BLaER1 (cell line): ENCODE results near the gene POLK.

Source experiments
- H3K27ac ChIP-seq: shearing (Covaris generic); formaldehyde crosslinking; 2 replicates; pipeline ENCODE4 v1.8.1; 2022
- H3K27me3 ChIP-seq: shearing (Covaris generic); formaldehyde crosslinking; 2 replicates; pipeline ENCODE4 v1.8.1; 2022
- H3K36me3 ChIP-seq: shearing (Covaris generic); formaldehyde crosslinking; 2 replicates; pipeline ENCODE4 v1.8.1; 2022
- H3K4me1 ChIP-seq: shearing (Covaris generic); formaldehyde crosslinking; 2 replicates; pipeline ENCODE4 v1.8.1; 2022
- H3K4me2 ChIP-seq: shearing (Covaris generic); formaldehyde crosslinking; 2 replicates; pipeline ENCODE4 v1.8.1; 2022
- H3K4me3 ChIP-seq: shearing (Covaris generic); formaldehyde crosslinking; 2 replicates; pipeline ENCODE4 v1.8.1; 2022
- H3K9ac ChIP-seq: shearing (Covaris generic); formaldehyde crosslinking; 2 replicates; pipeline ENCODE4 v1.8.1; 2022
- H3K9me3 ChIP-seq: shearing (Covaris generic); formaldehyde crosslinking; 2 replicates; pipeline ENCODE4 v1.8.1; 2022
- H4K20me1 ChIP-seq: shearing (Covaris generic); formaldehyde crosslinking; 2 replicates; pipeline ENCODE4 v1.8.1; 2022
- Cebpa-rat ChIP-seq: shearing (Covaris generic); IDR thresholded peaks from 2 replicates; pipeline ENCODE4 v1.8.1; 2022

The POLK gene

DNA sequence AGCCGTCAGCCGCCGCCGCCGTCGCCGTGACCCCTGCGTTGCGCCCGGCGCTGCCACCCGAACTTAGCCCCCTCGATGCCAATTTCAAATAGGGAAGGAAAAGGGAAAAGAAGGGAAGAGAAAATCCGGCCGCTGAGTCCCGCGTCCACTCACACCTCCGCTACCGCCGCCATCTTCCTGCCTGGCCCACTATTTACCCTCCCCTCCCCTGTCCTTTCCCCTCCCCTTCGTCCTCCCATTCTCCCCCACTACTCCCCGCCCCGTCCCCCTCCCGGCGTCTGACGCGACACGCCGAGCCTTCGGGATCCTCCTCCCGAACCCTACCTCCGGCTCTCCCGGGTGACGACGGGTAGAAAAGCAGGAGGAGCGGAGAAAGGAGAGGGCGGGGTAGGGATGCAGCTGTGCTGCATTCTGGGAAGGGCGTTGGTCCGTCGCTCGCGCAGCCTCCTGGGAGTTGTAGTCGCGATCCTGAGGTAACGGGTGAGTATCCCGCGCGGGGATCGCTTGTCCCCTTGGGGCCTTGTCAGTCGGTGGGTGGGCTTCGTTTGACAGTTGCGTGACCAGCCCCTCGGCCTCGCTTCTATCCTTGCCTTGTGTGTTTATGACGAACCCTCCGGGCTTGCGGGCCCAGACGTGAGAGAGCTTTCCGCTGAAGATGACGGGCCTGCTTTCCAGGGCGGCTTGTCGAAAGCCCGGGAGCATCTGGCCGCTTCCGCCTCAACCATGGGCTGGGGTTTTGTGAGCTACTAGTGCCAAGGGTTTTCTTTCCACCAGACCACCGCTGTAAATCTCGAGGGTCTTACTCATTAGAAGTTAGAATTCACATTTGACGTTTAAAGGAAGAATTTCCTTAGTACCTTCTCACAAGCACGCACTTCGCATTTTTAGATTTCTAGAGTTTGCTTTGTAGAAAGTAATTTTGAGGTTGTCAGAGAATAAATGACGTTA lies at the start of gene POLK, which contains the start of gene CERT1:
TSS of gene POLK (plus strand) at position 457 of the 948 bp plus-strand sequence.
TSS of gene CERT1 (minus strand) at position 195 of the 948 bp plus-strand sequence. CDS start 422 bp downstream, outside the sequence.
- no peak for TF ChIP-seq Cebpa-rat
- peak within 1 kb of the TSS; percentile 87 for H3K27ac ChIP-seq
- peaks cover 19% of the 10 kb centered on the region; the same call in 1 of the 2 replicates for H4K20me1 ChIP-seq
- H3K36me3 ChIP-seq = 0 out of 2 replicates have a peak, but pooled peaks cover 5% of the 10 kb centered on the region
- no peaks in the 10 kb centered on the region for H3K27me3 ChIP-seq
- peak within 1 kb of the TSS; percentile 85 for H3K4me2 ChIP-seq
- peaks cover 13% of the 10 kb centered on the region; the same call in 1 of the 2 replicates for H3K9me3 ChIP-seq
- H3K9ac ChIP-seq = peak within 1 kb of the TSS; percentile 91
- H3K4me3 ChIP-seq = peak within 1 kb of the TSS; percentile 88
- H3K4me1 ChIP-seq = peaks cover 42% of the 10 kb centered on the region

- no peak overlapping the region for H3K27ac ChIP-seq
- H3K9me3 ChIP-seq = peaks cover 20% of the 10 kb centered on the region
- H3K36me3 ChIP-seq = peaks cover 16% of the 10 kb centered on the region
- no peaks in the 10 kb centered on the region for H3K4me1 ChIP-seq
- no peak overlapping the region for H3K4me2 ChIP-seq
- H3K27me3 ChIP-seq = no peaks in the 10 kb centered on the region
- peaks cover 29% of the 10 kb centered on the region for H4K20me1 ChIP-seq
- H3K4me3 ChIP-seq = no peak overlapping the region
- no peak overlapping the region for H3K9ac ChIP-seq
- no peak for TF ChIP-seq Cebpa-rat
Observed at GRCh38 chr5:75463726-75464125, 48.0 kb upstream of the POLK start.

DNA sequence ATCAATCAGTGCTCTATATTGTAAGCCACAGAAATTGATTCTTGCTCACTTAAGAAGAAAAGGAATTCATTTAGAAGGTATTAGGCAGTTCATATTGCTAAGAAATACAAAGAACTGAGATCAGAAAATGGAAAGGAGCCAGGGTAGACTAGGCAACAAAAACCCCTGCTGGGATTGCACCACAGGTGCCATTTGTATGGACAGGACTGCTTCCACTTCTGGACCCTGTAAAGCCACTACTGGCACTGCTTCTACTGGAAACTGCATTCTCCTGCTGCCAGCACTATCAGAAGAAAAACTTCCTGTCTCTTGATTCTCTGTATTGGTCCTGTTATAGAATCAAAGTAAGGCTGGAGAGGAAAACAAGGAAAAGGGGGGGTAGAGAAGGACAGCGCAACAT lies 46.2 kb upstream of the POLK start:
- TF ChIP-seq Cebpa-rat = no peak
- Histone ChIP-seq H3K4me1 (no peaks in the 10 kb centered on the region), H3K27me3 (no peaks in the 10 kb centered on the region), H3K9me3 (peaks cover 30% of the 10 kb centered on the region), H3K27ac (no peak overlapping the region), H3K4me3 (no peak overlapping the region), H3K4me2 (no peak overlapping the region), H3K36me3 (peaks cover 13% of the 10 kb centered on the region), H4K20me1 (peaks cover 29% of the 10 kb centered on the region), H3K9ac (no peak overlapping the region)

GRCh38 chr5:75466006-75466716 lies 45.5 kb upstream of the POLK start:
- peaks cover 16% of the 10 kb centered on the region for H3K36me3 ChIP-seq
- no peak overlapping the region for H3K9ac ChIP-seq
- no peak overlapping the region for H3K27ac ChIP-seq
- H3K4me3 ChIP-seq = no peak overlapping the region
- TF ChIP-seq Cebpa-rat = no peak
- no peak overlapping the region for H3K4me2 ChIP-seq
- peaks cover 29% of the 10 kb centered on the region for H4K20me1 ChIP-seq
- H3K27me3 ChIP-seq = no peaks in the 10 kb centered on the region
- H3K4me1 ChIP-seq = no peaks in the 10 kb centered on the region
- H3K9me3 ChIP-seq = peaks cover 35% of the 10 kb centered on the region

GRCh38 chr5:75468593-75468992 lies 43.1 kb upstream of the POLK start:
- no peak overlapping the region for H3K27ac ChIP-seq
- H3K9ac ChIP-seq = no peak overlapping the region
- no peaks in the 10 kb centered on the region for H3K27me3 ChIP-seq
- no peak overlapping the region for H3K4me2 ChIP-seq
- peaks cover 21% of the 10 kb centered on the region for H3K36me3 ChIP-seq
- H3K4me3 ChIP-seq = no peak overlapping the region
- peaks cover 45% of the 10 kb centered on the region for H3K9me3 ChIP-seq
- TF ChIP-seq Cebpa-rat = no peak
- peaks cover 29% of the 10 kb centered on the region for H4K20me1 ChIP-seq
- no peaks in the 10 kb centered on the region for H3K4me1 ChIP-seq

GRCh38 chr5:75469017-75469416 lies 42.7 kb upstream of the POLK start:
- Histone ChIP-seq H3K4me2 (no peak overlapping the region), H3K27me3 (no peaks in the 10 kb centered on the region), H3K4me1 (no peaks in the 10 kb centered on the region), H3K27ac (no peak overlapping the region), H3K4me3 (no peak overlapping the region), H3K36me3 (peaks cover 21% of the 10 kb centered on the region), H4K20me1 (peaks cover 28% of the 10 kb centered on the region), H3K9me3 (peaks cover 45% of the 10 kb centered on the region), H3K9ac (no peak overlapping the region)
- TF ChIP-seq Cebpa-rat = no peak

DNA sequence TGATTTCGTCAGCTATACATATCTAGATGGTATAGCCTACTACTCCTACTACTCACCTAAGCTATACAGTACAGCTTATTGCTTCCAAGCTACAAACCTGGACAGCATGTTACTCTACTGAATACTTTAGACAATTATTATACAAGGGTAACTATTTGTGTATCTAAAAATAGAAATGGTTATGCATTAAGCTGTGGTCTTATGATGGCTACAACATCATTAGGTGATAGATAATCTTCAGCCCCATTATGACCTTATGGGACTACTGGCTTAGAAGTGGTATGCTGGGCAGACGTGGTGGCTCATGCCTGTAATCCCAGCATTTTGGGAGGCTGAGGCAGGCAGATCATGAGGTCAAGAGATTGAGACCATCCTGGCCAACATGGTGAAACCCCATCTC lies 40.5 kb upstream of the POLK start:
- Histone ChIP-seq H3K36me3 (peaks cover 21% of the 10 kb centered on the region), H4K20me1 (peaks cover 14% of the 10 kb centered on the region), H3K4me1 (no peaks in the 10 kb centered on the region), H3K9me3 (peaks cover 45% of the 10 kb centered on the region), H3K4me3 (no peak overlapping the region), H3K27me3 (no peaks in the 10 kb centered on the region), H3K27ac (no peak overlapping the region), H3K9ac (no peak overlapping the region), H3K4me2 (no peak overlapping the region)
- TF ChIP-seq Cebpa-rat = no peak

- Histone ChIP-seq H4K20me1 (peaks cover 21% of the 10 kb centered on the region; the same call in 1 of the 2 replicates), H3K4me1 (no peaks in the 10 kb centered on the region), H3K4me3 (no peak overlapping the region), H3K27ac (no peak overlapping the region), H3K36me3 (peaks cover 21% of the 10 kb centered on the region), H3K9ac (no peak overlapping the region), H3K27me3 (no peaks in the 10 kb centered on the region), H3K4me2 (no peak overlapping the region), H3K9me3 (peaks cover 40% of the 10 kb centered on the region)
- TF ChIP-seq Cebpa-rat = no peak
Observed at GRCh38 chr5:75472973-75473372, 38.7 kb upstream of the POLK start.

DNA sequence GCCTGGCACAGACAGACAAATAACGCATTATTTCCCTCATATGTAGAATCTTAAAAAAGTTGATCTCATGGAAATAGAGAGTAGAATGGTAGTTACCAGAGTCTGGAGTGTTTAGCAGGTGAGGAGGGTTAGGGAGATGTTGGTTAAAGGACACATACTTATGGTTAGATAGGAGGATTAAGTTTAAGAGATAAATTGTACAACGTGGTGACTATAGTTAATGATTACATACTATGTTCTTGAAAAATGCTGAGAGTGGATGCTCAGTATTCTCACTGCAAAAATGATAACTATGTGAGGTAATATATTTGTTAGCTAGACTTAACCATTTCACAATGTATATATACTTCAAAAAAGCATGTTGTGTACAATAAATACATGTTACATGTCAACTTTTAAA lies 38.2 kb upstream of the POLK start:
- Histone ChIP-seq H3K36me3 (peaks cover 16% of the 10 kb centered on the region), H3K27ac (no peak overlapping the region), H3K9ac (no peak overlapping the region), H3K4me2 (no peak overlapping the region), H3K4me3 (no peak overlapping the region), H3K9me3 (peaks cover 35% of the 10 kb centered on the region), H3K4me1 (no peaks in the 10 kb centered on the region), H3K27me3 (no peaks in the 10 kb centered on the region), H4K20me1 (peaks cover 26% of the 10 kb centered on the region; the same call in 1 of the 2 replicates)
- TF ChIP-seq Cebpa-rat = no peak

- H3K4me1 ChIP-seq = no peaks in the 10 kb centered on the region
- no peak overlapping the region for H3K4me2 ChIP-seq
- no peak overlapping the region for H3K4me3 ChIP-seq
- peaks cover 18% of the 10 kb centered on the region for H3K36me3 ChIP-seq
- H3K27me3 ChIP-seq = no peaks in the 10 kb centered on the region
- no peak overlapping the region for H3K27ac ChIP-seq
- H4K20me1 ChIP-seq = peaks cover 40% of the 10 kb centered on the region; the same call in 1 of the 2 replicates
- no peak for TF ChIP-seq Cebpa-rat
- H3K9me3 ChIP-seq = peaks cover 21% of the 10 kb centered on the region
- no peak overlapping the region for H3K9ac ChIP-seq
Observed at GRCh38 chr5:75475364-75475763, 36.3 kb upstream of the POLK start.
